Glomerular endothelial cell (primary cell): ENCODE data around the gene OR52I2. TPM values are rescaled to one million over a fixed set of nuclear protein-coding genes. Genes with fewer than 3 reads are reported as not detected.
A peak's percentile ranks its signal among the peaks of the same experiment; 100 is the strongest.

Experiments
- DNase-seq: peaks from one replicate; pipeline ENCODE4 v3.0.0-alpha.2; 2011; ENCODE audit warnings: low read depth, low spot score; ENCODE audit errors: extremely low read depth
- total RNA-seq: library from RNA; depleted of rRNA; stranded (reverse); fragments of >200 nt; gene quantifications from 2 replicates; pipeline ENCODE4 v1.2.3, GENCODE V29; 2015

OR52I2 gene
- total RNA-seq, 1 donor from 2014 or later, result not detected

DNA sequence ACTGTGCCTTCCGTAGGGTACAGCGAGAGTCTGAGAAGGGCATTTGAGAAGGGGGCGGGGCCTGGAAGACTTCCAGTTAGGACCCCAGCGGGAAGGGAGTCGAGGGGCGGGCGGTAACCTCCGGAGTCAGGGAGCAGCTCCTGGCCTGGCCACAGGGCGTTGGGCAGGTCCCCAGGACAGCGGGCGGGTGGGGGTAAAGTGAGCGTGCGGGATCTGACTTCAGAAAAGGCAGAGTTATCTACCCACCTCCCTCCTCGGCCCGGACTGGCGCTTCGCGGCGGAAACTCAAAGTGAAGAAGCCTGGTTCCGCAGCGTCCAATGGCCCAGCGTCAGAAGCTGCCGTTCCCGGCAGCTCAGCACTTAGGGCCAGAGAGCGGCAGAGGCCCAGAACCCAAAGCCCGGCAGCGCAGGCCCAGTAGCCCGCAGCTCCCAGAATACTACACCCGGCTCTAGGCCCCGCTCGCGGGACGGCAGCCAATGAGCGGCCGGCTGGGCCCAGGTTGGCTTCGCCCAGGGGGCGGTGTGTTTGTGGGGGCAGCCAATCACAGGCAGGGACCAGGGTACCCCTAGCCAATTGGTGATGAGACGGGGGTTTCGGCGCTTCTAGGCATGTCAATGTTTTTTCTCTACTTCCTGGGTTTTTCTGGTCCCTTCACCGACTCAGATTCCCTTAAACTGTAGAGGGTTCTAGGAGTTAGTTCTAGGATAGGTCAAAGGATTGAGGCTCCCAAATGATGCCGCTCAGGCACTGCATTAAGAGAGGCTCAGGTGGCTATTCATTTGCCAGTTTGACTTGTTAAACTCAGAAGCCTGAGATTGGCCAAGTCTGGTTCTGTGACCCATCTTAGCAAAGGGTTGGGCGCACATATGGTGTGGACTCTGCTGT is 26.5 kb downstream of the OR52I2 start, which contains the start of gene TRIM68:
TSS of gene TRIM68 (minus strand) at position 451 of the 886 bp plus-strand sequence. CDS start 2,727 bp downstream, outside the sequence.
- DNase-seq, result no peak

DNA sequence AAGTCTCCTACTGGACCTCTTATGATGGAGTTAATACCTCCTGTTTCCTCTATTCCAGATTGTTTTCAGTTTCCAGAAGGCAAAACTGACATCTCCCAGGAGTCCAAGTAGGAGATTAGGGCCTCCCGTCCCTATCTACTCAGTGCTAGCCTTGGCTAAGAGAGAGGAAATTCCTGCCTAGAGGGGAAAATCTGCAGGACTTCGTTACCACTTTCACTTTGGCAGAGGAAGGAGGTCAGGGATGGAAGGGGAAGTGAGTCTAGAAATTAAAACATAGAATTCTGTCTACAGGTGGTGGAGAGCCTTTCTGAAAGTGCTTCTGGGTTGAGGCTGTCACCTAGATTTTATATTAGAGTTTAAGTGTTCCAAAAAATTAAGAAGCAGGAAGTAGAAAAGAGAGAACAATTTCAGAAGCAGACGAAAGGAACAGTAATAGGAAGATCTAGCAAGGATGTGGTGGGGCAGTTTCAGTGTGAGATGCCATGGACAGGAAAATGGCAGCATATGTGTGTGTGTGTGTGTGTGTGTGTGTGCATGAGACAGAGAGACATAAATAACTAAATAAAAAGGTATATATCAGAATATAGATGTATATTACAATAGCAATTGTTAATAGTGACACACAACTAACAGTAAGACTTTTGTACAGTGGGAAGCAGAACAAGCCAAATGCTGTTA is 28.9 kb downstream of the OR52I2 start:
- DNase-seq, result no peak

DNA sequence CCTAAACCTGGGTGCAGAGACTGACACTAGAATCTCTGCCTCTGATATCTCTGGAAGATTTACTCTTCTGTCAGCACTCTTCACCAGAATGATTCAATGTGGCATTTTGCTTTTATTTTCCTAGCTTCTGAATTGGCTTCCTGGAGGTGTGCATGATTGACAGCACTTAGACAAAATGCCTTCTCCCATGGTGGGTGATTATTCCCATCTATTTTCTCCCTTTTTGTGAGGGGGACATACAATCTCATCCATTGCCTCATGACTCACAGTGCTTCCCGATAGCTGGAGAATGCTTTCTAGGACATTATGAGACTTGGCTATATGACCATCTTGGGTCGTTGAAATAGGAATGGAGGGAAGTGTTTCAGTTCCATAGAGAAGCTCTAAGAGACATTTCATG is 30.4 kb downstream of the OR52I2 start:
- DNase-seq, result no peak

DNA sequence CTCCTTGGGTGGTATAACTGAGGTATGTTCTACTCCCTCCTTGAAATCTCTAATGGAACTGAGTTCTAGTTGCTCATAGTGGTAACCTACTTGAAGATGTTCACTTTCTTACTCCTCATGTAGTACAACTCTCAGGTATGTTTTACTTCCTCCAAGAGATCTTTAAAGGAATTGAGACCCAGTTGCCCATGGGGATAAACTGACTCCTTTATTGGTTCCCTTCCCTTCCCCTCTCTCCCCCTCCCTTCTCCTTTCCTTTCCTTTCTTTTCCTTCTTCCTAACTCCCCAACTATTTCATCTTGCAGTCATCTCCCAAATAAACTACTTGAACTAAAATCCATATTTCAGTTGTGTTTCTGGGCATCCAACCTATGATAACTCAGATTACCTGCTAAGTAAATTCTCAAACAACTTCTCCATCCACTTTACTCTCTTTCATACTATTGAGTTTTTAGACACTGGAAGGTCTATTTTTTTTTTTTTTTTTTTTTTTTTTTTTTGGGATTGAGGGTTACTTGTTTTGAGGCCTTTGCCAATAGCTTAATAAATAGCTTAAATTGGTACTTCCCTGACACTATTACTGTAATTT is 34.4 kb downstream of the OR52I2 start:
- no peak for DNase-seq

DNA sequence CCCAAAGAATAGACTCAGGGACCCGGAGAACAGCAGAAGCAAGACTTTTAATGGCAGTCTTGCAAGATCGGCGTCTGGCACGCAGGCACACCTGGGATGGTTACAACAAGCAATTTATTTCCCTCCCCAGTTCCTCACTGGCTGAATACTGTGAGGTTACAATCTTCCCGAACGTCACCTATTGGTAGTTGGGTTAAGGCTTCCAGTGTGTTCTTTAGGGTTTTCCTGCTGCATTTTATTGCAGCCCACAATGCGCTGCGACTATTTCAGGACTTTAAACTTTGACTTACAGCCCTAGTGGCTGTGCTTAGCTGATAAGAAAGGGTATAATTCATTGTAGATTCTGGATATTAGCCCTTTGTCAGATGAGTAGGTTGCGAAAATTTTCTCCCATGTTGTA is 38.0 kb downstream of the OR52I2 start:
- no peak for DNase-seq

DNA sequence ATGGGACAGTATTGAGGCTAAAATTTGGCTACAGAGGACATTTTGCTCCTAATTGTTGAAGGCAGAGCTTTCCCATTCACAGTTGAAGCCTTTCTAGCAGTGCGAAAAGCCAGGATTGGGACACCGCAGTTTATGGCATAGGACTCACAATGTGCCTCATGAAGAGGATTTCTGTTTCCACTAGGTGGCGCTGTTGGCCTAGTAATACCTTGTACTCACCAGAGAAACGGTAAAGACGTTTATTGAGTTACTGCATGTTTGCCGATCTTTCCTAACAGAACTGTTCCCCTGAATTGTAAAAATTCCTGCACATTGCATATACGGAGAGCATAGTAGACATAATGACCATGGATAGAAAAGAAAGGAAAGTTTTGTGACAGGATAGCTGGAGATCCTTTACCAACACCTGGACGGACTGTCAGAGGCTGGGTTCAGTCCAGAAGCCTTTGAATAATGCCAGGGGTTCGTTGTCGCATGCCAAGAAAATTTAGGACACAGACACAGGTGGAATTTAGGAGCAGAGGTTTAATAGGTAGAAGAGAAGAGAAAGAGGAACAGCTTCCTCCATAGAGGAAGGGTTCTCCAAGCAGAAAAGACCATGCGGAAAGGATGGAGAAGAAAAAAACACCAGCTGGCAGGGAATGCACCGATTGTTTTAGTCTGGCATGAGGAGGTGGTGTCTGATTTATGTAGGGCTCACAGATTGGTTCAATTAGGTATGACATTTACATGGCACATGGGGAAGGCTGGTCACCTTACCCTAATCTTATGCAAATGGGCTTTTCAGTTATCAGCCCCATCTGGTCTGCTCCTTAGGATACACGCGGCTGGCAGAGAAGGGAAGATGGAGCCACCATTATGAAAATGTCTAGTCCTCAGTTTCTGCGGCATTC is 44.9 kb downstream of the OR52I2 start:
- DNase-seq, result no peak

DNA sequence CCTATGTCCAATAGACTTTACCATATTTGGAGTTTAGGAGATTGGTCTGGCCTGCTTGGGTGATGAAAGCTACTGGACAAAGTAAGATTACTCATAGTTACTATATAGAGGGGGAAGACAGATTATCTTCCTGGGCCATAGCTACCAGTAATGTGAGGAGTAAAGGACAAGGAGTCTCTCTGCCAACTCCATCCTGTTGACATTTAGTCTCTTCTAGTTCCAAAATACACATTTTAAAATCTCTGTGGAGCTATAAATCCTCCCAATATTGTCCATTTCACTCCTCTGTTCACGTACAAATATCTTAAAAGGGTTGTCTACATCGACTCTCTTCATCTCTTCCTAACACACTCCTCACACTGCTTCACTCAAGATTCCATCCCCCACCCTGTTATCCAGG is 54.6 kb downstream of the OR52I2 start:
- no peak for DNase-seq

DNA sequence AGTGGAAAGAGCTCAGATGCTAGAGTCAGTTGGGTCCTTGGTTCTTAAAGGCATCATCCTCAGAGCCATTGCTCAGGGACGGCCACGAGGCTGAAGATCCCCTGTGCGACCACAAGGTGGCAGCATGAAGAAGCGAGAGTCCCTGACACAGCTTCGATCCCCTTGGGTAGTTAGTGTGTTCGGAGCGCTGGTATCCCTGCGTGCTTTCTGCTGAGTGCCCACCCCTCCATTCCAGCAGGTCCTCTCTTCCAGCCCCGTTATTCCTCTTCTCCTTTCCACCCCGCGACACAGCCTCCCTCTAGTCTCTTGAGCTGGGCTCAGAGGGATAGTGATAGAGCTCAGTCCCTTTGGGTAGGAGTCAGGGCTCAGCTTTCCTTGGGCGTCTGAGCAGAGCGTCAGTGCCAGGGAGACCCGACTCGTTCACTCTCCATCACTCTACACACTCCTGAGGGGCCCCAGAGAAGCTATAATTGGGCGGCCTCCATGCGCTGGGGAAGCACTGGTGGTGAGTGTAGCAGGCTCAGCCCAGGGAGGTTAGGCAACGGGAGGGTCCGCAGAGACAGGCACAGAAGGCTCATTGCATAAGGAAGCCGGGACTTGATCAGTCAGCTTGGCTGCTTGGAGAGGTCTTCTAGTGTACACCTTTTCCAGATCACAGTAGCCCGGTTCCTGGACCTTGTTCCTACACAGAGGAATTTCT is 55.6 kb downstream of the OR52I2 start, which contains the start of gene OR51D1:
TSS of gene OR51D1 (plus strand) at position 516 of the 700 bp plus-strand sequence. CDS start 2,314 bp downstream, outside the sequence.
- peak; percentile 18 for DNase-seq

DNA sequence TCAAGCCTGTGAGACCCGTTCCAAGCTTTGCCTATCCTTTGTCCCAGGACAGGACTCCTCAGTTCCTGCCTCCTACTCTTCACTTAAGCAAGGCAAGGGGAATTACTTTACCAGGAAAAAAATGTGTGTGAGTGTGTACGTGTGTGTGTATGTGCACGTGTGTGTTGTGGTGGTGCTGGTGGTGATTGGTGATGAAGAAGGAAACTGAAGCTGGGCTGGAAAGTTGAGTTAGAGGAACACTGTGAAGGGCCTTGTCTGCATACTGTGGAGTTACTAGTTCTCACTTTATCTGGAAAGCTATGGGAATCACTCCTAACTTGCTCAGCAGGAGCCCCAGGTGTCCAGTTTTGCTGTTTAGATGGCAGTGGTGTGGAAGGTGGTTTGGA is 56.1 kb downstream of the OR52I2 start:
- no peak for DNase-seq

DNA sequence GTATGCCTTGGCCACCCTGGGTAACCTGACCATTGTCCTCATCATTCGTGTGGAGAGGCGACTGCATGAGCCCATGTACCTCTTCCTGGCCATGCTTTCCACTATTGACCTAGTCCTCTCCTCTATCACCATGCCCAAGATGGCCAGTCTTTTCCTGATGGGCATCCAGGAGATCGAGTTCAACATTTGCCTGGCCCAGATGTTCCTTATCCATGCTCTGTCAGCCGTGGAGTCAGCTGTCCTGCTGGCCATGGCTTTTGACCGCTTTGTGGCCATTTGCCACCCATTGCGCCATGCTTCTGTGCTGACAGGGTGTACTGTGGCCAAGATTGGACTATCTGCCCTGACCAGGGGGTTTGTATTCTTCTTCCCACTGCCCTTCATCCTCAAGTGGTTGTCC is 58.4 kb downstream of the OR52I2 start:
- DNase-seq, result no peak

DNA sequence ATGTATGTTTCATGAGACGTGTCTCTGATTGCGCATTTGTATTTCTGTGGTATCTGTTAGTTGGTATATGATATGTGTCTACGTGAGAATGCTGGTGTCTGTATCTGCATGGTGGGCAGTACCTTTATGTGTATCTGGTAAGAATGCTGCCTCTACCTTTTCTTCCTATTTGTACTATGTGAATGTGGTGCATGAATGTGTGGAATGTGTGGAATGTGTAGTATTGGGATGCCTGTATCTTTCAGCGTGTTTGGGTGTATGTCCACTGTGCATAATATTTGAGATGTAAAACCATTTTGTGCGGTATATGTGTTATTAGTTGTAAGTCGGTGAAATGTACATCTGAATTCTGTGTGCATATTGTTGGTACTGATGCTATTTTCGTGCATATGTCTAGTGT is 60.0 kb downstream of the OR52I2 start:
- no peak for DNase-seq

DNA sequence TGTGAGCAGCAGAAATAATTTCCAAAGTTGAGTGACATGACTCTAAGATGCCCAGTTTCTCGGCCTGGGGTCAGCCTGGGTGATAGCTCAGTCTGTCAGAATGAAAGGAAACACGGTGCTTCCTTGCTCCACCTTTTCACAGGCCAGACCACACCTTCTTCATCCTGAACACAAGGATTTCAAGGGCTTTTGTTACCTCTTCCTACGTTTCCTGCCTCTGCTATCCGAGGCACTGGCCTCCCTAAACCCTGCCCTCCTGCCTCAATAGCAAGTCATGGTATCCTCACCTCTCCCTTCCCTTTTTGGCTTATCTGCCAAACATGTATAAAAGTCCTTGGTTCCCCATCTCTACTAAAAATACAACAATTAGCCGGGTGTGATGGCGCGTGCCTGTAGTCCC is 60.5 kb downstream of the OR52I2 start:
- no peak for DNase-seq

Other genes with a start within 250 kb of the OR52I2 start
- gene OR52B4, start 213.4 kb upstream of the OR52I2 start, total RNA-seq, result not detected in 2 replicates
- 35.5 and 36.1 TPM in 2 replicates for gene TRIM21, start 188.0 kb upstream of the OR52I2 start, total RNA-seq
- gene OR52K2, start 132.4 kb upstream of the OR52I2 start, total RNA-seq, result not detected in 2 replicates
- gene OR52K1, start 99.1 kb upstream of the OR52I2 start, total RNA-seq, result not detected in 2 replicates
- gene OR52M1, start 36.6 kb upstream of the OR52I2 start, total RNA-seq, result not detected in 2 replicates
- not detected in 2 replicates for gene OR52I1, start 12.3 kb downstream of the OR52I2 start, total RNA-seq
- 21.0 and 21.9 TPM in 2 replicates for gene TRIM68, start 26.5 kb downstream of the OR52I2 start, total RNA-seq
- not detected in 2 replicates for gene OR51D1, start 55.7 kb downstream of the OR52I2 start, total RNA-seq
- gene OR51E1, start 62.2 kb downstream of the OR52I2 start, total RNA-seq, result not detected in 2 replicates
- gene OR51E2, start 116.1 kb downstream of the OR52I2 start, total RNA-seq, result 0.06 TPM in 1 of 2 replicates, not detected in the other
- not detected in 2 replicates for gene MMP26, start 123.0 kb downstream of the OR52I2 start, total RNA-seq
- not detected in 2 replicates for gene OR51F1, start 188.2 kb downstream of the OR52I2 start, total RNA-seq
- not detected in 2 replicates for gene OR52R1, start 222.6 kb downstream of the OR52I2 start, total RNA-seq
- gene OR51F2, start 239.6 kb downstream of the OR52I2 start, total RNA-seq, result not detected in 2 replicates